Nephron (organoid): ENCODE data around the gene GTF3C4.
A peak's percentile ranks its signal among the peaks of the same experiment; 100 is the strongest.

Experiments
- H3K27ac Mint-ChIP-seq, 3 experiments: 2 replicates each; pipeline ENCODE4 v1.8.0; 2020; ENCODE audit warnings: mixed read lengths in 3 of 3, mild to moderate bottlenecking in 2 of 3, moderate library complexity in 1 of 3
- H3K27me3 Mint-ChIP-seq: 2 replicates; pipeline ENCODE4 v1.8.0; 2021; ENCODE audit warnings: low read depth, mild to moderate bottlenecking, moderate library complexity, mixed read lengths
- H3K36me3 Mint-ChIP-seq: 2 replicates; pipeline ENCODE4 v1.8.0; 2020; ENCODE audit warnings: low read depth, mixed read lengths
- H3K4me1 Mint-ChIP-seq: 2 replicates; pipeline ENCODE4 v1.8.0; 2020; ENCODE audit warnings: mixed read lengths
- H3K4me3 Mint-ChIP-seq, 3 experiments: 2 replicates each; pipeline ENCODE4 v1.8.0; 2020; ENCODE audit warnings: mild to moderate bottlenecking in 3 of 3, mixed read lengths in 3 of 3, moderate library complexity in 2 of 3
- H3K9me3 Mint-ChIP-seq: 2 replicates; pipeline ENCODE4 v1.8.0; 2020; ENCODE audit warnings: mixed read lengths
- CTCF ChIP-seq, 3 experiments: fragments of 200-600 bp; sonication (generic); IDR thresholded peaks; one replicate each; pipeline ENCODE4 v1.5.0; 2021; ENCODE audit warnings: antibody characterized with exemption in 3 of 3; ENCODE audit not compliant: unreplicated experiment in 3 of 3

Gene GTF3C4

DNA sequence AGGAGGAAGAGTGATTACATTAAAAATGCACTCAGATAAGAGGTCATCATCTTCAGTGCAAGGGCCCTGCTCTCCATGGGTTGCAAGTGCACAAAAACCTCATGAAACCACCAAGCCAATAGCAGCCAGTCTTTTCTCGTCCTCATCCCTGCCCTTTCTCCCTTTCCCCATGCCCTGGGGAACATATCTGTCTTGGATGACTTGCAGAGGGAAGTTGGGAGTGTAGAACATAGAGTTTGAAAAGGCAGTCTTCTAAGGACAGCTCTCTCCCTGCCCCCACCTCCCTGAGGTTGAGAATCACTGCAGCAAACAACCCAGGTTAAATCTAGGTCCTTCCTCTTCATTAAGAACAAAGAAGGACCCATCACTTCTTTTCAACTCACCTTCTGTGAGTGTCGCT, 22.5 kb upstream of the GTF3C4 start:
- Mint-ChIP-seq H3K4me3 (no peak overlapping the region), H3K27ac (no peak overlapping the region), H3K36me3 (peaks cover 73% of the 10 kb centered on the region), H3K9me3 (no peaks in the 10 kb centered on the region), H3K27me3 (no peaks in the 10 kb centered on the region), H3K4me1 (no peaks in the 10 kb centered on the region)
- TF ChIP-seq CTCF (IDR thresholded peaks at IDR 0.05; ENCODE audit: unreplicated experiment in 3 of 3) = no peak

DNA sequence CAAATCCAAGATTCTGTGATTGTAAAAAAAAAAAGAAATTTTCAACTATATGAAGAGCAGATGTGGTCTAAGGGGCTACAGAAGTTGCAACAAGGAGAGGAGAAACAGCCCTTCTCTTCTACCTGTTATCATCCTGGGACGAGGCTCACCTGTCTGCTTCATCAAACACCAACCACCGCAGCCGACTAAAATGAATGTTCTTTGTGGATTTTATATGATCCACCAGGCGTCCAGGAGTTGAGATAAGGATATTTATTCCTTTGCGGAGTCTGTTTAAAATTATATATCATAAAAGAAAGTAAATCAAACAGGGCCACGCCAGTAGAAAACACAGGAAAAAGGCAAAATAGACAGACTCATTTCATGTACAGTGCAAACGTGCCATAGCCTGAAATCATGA, 22.0 kb upstream of the GTF3C4 start:
- no peak overlapping the region for H3K4me3 Mint-ChIP-seq
- no peaks in the 10 kb centered on the region for H3K9me3 Mint-ChIP-seq
- no peak overlapping the region for H3K27ac Mint-ChIP-seq
- no peaks in the 10 kb centered on the region for H3K27me3 Mint-ChIP-seq
- no peak for TF ChIP-seq CTCF (IDR thresholded peaks at IDR 0.05; ENCODE audit: unreplicated experiment in 3 of 3)
- no peaks in the 10 kb centered on the region for H3K4me1 Mint-ChIP-seq
- H3K36me3 Mint-ChIP-seq = peaks cover 69% of the 10 kb centered on the region

DNA sequence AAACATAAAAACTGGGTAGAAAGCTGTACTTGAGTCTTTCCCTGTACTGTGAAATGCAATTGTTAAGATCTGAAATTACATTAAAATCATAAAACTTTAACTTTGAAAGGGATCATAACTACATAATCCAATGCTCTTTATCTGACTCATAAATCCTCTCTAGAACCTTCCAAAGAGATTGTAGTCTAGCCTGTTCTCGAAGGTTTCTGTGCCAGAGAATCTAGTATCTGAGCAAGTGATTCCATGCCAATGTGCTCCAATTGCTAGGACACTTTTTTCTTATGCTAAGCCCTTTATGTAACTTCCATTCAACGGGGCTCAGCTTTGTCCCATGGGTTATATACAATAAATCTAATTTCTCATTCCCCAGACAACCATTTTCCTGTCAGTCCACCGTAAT, 21.6 kb upstream of the GTF3C4 start:
- H3K9me3 Mint-ChIP-seq = no peaks in the 10 kb centered on the region
- H3K4me3 Mint-ChIP-seq = no peak overlapping the region
- H3K27ac Mint-ChIP-seq = no peak overlapping the region
- peaks cover 65% of the 10 kb centered on the region for H3K36me3 Mint-ChIP-seq
- H3K4me1 Mint-ChIP-seq = no peaks in the 10 kb centered on the region
- no peak for TF ChIP-seq CTCF (IDR thresholded peaks at IDR 0.05; ENCODE audit: unreplicated experiment in 3 of 3)
- H3K27me3 Mint-ChIP-seq = no peaks in the 10 kb centered on the region

GRCh38 chr9:132651259-132651658, 19.0 kb upstream of the GTF3C4 start:
- Mint-ChIP-seq H3K4me1 (no peaks in the 10 kb centered on the region), H3K4me3 (no peak overlapping the region), H3K27ac (no peak overlapping the region), H3K9me3 (no peaks in the 10 kb centered on the region), H3K36me3 (peaks cover 48% of the 10 kb centered on the region), H3K27me3 (no peaks in the 10 kb centered on the region)
- TF ChIP-seq CTCF (IDR thresholded peaks at IDR 0.05; ENCODE audit: unreplicated experiment in 3 of 3) = peak; percentile 29 to 38 (median 37)

DNA sequence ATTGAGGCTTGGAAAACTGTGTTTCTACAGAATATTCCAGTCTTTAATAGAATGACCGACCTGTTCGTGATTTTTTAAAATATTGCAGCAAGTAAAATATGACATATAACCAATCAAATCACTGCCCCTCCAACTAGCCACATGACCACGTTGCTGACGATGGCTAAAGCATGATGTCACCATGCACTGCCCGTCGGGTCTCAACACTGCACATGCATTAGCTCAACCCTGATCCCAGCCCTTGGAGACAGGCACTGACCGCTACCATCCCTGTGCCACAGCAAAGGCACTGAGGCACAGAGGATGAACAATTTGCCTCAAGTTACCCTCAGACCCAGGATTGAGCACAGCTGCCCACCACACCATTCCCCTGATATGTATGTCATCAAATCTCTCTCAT, 14.0 kb upstream of the GTF3C4 start:
- no peaks in the 10 kb centered on the region for H3K27me3 Mint-ChIP-seq
- no peaks in the 10 kb centered on the region for H3K4me1 Mint-ChIP-seq
- no peak overlapping the region for H3K4me3 Mint-ChIP-seq
- no peaks in the 10 kb centered on the region for H3K9me3 Mint-ChIP-seq
- no peak overlapping the region for H3K27ac Mint-ChIP-seq
- no peak for TF ChIP-seq CTCF (IDR thresholded peaks at IDR 0.05; ENCODE audit: unreplicated experiment in 3 of 3)
- peaks cover 45% of the 10 kb centered on the region for H3K36me3 Mint-ChIP-seq

DNA sequence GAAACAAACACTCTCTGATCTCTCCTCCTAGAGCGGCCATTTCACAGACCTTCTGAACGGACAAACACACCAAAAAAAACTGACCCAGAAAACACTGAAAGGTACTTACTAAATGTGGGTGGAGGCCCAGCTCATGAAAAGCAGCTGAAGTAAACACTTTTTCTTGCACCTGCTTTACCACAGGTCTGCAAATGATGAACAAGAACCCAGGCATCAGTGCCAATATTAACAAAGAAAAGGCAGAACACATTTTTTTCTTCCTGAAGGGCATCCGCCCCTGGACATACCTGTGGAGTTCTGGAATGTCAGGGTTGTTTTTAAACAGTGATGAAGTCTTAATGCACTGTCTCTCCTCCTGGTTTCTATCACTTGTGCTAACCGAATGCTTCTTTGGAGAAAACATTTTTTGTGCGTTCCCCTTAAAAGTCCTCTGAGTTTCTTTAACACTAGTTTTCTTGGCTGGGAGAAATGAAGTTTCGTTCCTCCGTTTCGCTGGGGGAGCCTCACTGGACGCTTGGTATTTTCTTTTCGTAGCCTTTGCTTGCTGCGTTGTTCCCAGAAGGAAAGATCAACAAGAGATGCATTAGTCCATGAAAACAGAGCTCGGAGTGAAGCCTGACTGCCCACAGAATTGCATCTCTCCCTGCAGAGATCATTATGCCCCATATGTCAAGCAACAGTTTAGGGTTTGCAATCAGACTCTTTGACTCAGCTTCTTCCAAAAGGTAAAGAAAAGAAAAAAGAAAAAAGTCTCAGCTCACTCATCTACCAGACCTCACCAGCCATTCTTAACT, 7.9 kb upstream of the GTF3C4 start:
- H3K27ac Mint-ChIP-seq = peak overlapping the region in 1 of 3 experiments; percentile 68

More for the DNA sequence above, 7.9 kb upstream of the GTF3C4 start:
- H3K36me3 Mint-ChIP-seq = peaks cover 21% of the 10 kb centered on the region
- no peaks in the 10 kb centered on the region for H3K9me3 Mint-ChIP-seq
- no peak overlapping the region for H3K4me3 Mint-ChIP-seq
- TF ChIP-seq CTCF (IDR thresholded peaks at IDR 0.05; ENCODE audit: unreplicated experiment in 3 of 3) = no peak
- H3K27me3 Mint-ChIP-seq = no peaks in the 10 kb centered on the region
- peaks cover 5% of the 10 kb centered on the region for H3K4me1 Mint-ChIP-seq
